GM19455 (cell line): Measurements from ENCODE around the gene ZNF385C.

Source experiments
- ATAC-seq: cut with Tn5 transposase; IDR thresholded peaks from one replicate; pipeline ENCODE4 v1.9.1; 2021; ENCODE audit not compliant: unreplicated experiment

ZNF385C gene

GRCh38 chr17:42078396-42079043 is 19.8 kb downstream of the ZNF385C start:
- ATAC-seq: no peak

GRCh38 chr17:42077755-42078154 is 20.5 kb downstream of the ZNF385C start:
- no peak for ATAC-seq

- ATAC-seq: no peak
Observed at GRCh38 chr17:42076797-42077559, 21.3 kb downstream of the ZNF385C start.

GRCh38 chr17:42075789-42076188 is 22.5 kb downstream of the ZNF385C start:
- no peak for ATAC-seq

- no peak for ATAC-seq
Observed at GRCh38 chr17:42072323-42073187, 25.7 kb downstream of the ZNF385C start.

GRCh38 chr17:42071810-42072209 is 26.5 kb downstream of the ZNF385C start:
- no peak for ATAC-seq

- ATAC-seq: no peak
Observed at GRCh38 chr17:42068979-42069378, 29.3 kb downstream of the ZNF385C start.

- ATAC-seq: no peak
Observed at GRCh38 chr17:42067371-42068091, 30.7 kb downstream of the ZNF385C start.

DNA sequence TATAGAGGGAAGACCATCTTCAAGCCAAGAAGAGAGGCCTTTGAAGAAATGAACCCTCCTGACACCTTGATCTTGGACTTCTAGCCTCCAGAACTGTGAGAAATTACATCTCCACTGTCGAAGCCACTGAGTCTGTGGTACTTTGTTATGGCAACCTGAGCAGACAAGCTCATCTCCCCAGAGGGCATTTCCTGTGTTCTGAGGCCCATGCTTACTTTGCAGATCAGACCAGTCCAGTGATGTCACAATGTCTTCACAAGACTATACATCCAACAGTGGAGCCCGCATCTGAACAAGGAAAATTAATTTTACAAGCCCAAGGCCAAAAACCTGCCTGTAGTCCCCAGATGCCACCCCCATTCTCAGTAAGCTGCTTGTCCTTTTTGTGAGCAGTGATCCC is 33.1 kb downstream of the ZNF385C start:
- no peak for ATAC-seq

GRCh38 chr17:42062681-42063080 is 35.6 kb downstream of the ZNF385C start:
- no peak for ATAC-seq

GRCh38 chr17:42061646-42062487 is 36.4 kb downstream of the ZNF385C start:
- no peak for ATAC-seq

- ATAC-seq: no peak
Observed at GRCh38 chr17:42060231-42060630, 38.0 kb downstream of the ZNF385C start.

DNA sequence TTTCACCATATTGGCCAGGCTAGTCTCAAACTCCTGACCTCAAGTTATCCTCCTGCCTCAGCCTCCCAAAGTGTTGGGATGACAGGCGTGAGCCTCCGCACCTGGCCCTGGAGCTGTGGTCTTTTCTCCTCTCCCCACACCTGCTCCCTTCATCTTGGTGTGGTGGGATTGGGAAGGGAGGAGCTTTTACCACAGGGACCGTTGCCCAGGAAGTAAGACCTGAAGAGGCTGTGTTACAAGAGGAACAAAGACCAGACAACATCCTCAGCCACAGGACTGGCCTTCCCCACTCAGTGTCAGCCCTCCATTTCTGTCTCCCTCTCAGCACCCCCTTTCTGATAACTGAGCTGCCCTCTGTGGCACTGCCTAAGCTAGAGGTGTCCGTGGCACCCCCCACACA is 38.5 kb downstream of the ZNF385C start:
- no peak for ATAC-seq

GRCh38 chr17:42058063-42058462 is 40.2 kb downstream of the ZNF385C start:
- no peak for ATAC-seq

DNA sequence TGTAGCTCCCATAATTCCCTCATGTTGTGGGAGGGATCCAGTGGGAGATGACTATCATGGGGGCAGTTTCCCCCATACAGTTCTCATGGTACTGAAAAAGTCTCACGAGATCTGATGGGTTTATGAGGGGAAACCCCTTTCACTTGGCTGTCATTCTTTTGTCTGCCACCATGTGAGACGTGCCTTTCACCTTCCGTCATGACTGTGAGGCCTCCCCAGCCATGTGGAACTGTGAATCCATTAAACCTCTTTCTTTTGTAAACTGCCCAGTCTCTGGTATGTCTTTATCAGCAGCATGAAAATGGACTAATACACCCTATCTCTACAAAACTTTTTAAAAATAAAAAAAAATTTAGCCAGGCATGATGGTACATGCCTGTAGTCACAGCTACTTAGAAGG is 41.6 kb downstream of the ZNF385C start:
- ATAC-seq: no peak

DNA sequence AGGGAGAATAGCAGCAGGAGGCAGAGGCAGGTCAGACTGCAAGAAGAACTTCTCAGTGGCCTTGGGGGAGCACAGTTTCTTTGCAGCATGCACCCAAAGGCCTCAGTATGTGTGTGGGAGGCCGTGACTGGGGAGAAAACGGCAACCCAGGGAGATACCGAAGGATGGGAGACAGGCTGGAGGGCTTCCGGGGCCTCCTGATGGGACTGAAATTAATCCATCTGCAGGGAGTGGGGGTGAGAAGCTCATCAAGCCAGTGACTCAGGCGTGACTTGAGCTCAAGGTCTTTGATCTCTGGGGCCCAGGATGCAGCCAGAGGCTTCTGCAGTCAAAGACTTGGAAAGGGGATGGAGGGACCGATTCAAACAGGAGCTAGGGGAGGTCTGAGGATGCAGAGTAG is 42.8 kb downstream of the ZNF385C start:
- ATAC-seq: no peak

DNA sequence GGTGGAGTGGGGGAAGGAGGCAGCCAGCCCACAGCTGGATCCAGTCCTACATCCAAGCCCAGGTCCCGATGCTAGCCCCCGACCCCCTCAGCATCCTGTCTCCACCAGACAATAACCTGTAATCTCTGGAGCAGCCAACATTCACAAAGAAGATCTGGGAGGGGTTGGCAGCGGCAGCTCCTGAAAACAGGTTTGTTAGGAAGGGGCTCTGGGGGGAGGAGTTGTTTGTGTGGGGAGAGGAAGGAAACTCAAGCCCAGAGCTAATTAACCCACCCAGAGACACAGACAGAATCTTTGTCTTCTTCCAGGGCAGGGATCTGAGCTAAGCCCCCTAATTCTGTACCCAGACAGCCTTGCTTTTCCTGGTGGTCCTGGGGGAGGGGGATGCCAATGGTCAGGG is 43.2 kb downstream of the ZNF385C start:
- ATAC-seq: no peak

DNA sequence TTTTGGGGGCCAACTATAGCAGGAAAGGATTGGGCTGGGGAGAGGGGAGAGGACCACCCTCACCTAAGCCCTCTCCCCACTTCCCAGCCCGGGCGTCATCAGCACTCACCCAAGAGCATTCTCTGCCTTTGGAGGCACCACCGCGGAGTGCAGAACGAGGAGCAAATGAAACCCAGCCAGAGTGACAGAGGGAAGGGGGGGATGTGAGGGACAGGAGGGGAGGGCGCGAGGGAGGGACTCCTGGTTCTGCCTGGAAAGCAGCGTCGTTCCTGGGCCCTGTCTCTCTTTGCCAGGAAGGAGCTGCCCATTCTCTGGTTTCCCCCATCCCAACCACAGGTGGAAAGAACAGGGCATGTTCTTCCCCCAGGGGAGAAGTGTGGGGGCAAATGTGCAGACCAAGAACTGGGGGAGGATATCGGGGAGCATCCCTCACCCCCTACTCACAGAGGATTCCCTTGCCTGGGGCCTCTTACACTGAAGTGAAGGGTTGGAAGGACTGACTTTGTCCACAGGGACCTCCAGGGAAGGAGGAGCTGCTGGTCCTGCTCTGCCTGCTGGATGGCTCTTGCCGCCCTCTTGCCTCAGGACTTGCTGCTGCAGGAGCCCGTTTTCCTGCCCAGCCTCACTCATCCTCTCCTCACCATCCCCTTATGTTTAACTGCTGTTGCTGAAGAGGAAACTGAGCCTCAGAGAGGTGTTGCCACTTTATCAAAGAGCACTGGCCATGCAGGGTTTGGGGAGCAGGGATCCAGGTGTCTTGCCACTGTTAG is 44.4 kb downstream of the ZNF385C start:
- no peak for ATAC-seq

DNA sequence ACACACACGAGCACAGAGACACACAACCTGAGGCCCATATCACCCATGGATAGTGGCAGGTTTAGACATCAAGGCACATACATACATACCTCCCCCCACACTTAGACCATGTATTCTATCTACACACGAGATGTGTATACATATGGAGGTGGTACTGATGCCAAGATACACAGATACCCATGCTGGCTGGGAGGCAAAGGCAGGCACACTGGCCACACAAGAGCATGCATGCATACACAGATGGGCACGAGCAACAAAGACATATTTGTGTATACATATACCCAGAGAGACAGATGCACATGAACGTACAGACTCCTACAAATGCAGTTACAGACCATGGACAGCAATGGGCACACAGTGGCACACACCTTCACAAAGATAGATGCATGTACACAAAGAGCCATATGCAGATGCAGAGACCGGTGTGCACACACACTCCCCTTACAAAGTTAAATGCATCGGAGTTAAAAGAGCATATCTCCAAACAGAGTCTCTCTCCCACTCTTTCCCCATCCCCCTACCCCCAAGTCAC is 45.9 kb downstream of the ZNF385C start:
- no peak for ATAC-seq
